Measurements from ENCODE around the gene CCDC71L. TPM values are rescaled to one million over a fixed set of nuclear protein-coding genes. Genes with fewer than 3 reads are reported as not detected.

Gene CCDC71L
- total RNA-seq, 1 experiment from 2014 or later = 21.1 TPM

DNA sequence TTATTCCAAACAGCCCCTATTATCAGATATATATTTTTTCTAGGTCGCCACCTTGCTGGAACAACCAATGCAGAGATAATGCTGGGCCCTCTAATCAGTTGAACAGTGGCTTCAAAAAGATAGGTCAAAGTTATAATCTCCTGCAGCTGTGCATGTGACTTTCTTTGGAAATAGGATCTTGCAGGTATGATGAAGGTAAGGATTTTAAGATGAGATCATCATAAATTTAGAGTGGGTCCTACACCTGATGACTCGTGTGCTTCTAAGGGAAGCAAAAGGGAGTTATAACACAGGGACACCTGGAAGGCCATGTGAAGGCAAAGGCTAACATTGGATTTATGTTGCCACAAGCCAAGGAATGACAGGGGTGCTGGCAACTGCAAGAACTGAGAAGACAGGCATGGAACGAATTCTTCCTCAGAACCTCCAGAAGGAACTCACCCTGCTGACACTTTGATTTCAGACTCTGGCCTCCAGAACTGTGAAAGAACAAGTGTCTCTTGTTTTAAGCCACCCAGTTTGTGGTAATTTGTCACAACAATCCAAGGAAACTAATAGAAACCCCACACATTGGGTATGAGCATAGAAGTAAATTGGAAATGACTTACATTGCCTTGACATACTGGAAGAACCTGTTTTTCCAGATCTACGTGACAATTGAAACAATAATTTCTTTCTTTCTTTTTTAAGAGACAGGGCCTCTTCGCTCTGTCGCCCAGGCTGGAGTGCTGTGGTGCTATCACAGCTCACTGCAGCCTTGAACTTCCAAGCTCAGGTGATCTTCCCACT, 34.4 kb downstream of the CCDC71L start:
- ChIA-PET POLR2A (no interaction called here), CTCF (no interaction called here), RAD21 (ENCODE audit: low non-redundant PET in 1 of 2, low total read pairs in 2 of 2, uncharacterized antibody in 2 of 2, unreplicated experiment in 2 of 2) (no interaction called here)
- peak; percentile 62 for DNase-seq (ENCODE audit: low read depth, low spot score)
- no TSS peak for BruUV-seq (replicated peaks)
- Histone ChIP-seq H3K9me2 (ENCODE audit: insufficient read depth) (no peaks in the 10 kb centered on the region), H3K9me3 (ENCODE audit: control insufficient read depth in 1 of 2, insufficient read depth in 1 of 2, low read depth in 1 of 2, low read length in 2 of 2) (no peaks in the 10 kb centered on the region), H3K79me2 (ENCODE audit: insufficient read depth, low read length) (no peaks in the 10 kb centered on the region), H4K20me1 (ENCODE audit: insufficient read depth) (no peaks in the 10 kb centered on the region), H3K4me1 (ENCODE audit: control insufficient read depth in 1 of 2, insufficient read depth in 2 of 2, low read length in 2 of 2) (peaks cover 20 to 31% of the 10 kb centered on the region in 2 experiments), H3K27me3 (ENCODE audit: insufficient read depth, low read length) (no peaks in the 10 kb centered on the region), H3K9ac (ENCODE audit: low read length) (no peak overlapping the region; the same call in 1 of the 2 replicates), H3K4me3 (replicated peaks in 1 of 2; ENCODE audit: low read depth in 1 of 2, low read length in 2 of 2) (peak overlapping the region in 1 of 2 experiments; percentile 33; a peak in 2 of 4 replicates), H3K27ac (ENCODE audit: low read depth, low read length) (no peak overlapping the region), H3K36me3 (ENCODE audit: control insufficient read depth in 1 of 2, insufficient read depth in 2 of 2, low read length in 2 of 2) (no peaks in the 10 kb centered on the region), H3K4me2 (ENCODE audit: low read length) (peak overlapping the region; percentile 67), H2AFZ (ENCODE audit: low read depth, low read length, poor library complexity, severe bottlenecking) (no peak overlapping the region)
- ATAC-seq = peak; percentile 65
- TF ChIP-seq, protein P1, sequence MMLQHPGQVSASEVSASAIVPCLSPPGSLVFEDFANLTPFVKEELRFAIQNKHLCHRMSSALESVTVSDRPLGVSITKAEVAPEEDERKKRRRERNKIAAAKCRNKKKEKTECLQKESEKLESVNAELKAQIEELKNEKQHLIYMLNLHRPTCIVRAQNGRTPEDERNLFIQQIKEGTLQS (IDR thresholded peaks at IDR 0.05) = no peak
- TF ChIP-seq RAD21 (IDR thresholded peaks at IDR 0.05; ENCODE audit: low read depth) (peak; percentile 9; the same call in 1 of the 2 replicates), POLR2AphosphoS5 (IDR thresholded peaks at IDR 0.05; ENCODE audit: low read depth, low read length) (peak; percentile 41; the same call in 1 of the 2 replicates), EGR1 (IDR thresholded peaks at IDR 0.05; ENCODE audit: low read depth) (no peak), SP1 (IDR thresholded peaks at IDR 0.05; ENCODE audit: low read depth) (peak; percentile 85), SIN3A (IDR thresholded peaks at IDR 0.05; ENCODE audit: low read depth) (peak; percentile 74), CEBPB (IDR thresholded peaks at IDR 0.05; ENCODE audit: low read depth) (peak; percentile 53), SRF (IDR thresholded peaks at IDR 0.05; ENCODE audit: low read depth) (peak; percentile 31; the same call in 1 of the 2 replicates), FOSL1 (IDR thresholded peaks at IDR 0.05; ENCODE audit: low read depth) (0 out of 2 replicates have a peak, but pooled peaks have one; percentile 26), CBX3 (IDR thresholded peaks at IDR 0.05; ENCODE audit: low read depth) (peak; percentile 72), JUND (IDR thresholded peaks at IDR 0.05) (peak; percentile 45)
- TF ChIP-seq, protein P2, sequence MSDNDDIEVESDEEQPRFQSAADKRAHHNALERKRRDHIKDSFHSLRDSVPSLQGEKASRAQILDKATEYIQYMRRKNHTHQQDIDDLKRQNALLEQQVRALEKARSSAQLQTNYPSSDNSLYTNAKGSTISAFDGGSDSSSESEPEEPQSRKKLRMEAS (IDR thresholded peaks at IDR 0.05) = peak; percentile 70
- TF ChIP-seq, protein P3, sequence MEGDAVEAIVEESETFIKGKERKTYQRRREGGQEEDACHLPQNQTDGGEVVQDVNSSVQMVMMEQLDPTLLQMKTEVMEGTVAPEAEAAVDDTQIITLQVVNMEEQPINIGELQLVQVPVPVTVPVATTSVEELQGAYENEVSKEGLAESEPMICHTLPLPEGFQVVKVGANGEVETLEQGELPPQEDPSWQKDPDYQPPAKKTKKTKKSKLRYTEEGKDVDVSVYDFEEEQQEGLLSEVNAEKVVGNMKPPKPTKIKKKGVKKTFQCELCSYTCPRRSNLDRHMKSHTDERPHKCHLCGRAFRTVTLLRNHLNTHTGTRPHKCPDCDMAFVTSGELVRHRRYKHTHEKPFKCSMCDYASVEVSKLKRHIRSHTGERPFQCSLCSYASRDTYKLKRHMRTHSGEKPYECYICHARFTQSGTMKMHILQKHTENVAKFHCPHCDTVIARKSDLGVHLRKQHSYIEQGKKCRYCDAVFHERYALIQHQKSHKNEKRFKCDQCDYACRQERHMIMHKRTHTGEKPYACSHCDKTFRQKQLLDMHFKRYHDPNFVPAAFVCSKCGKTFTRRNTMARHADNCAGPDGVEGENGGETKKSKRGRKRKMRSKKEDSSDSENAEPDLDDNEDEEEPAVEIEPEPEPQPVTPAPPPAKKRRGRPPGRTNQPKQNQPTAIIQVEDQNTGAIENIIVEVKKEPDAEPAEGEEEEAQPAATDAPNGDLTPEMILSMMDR (IDR thresholded peaks at IDR 0.05 in 2 of 3, conservative IDR thresholded peaks at IDR 0.05 in 1 of 3; ENCODE audit: borderline replicate concordance in 1 of 3, insufficient read depth in 1 of 3, low read depth in 2 of 3, low read length in 2 of 3) = no peak
- intact Hi-C loops (cut with micrococcal nuclease) = no loop called here

Measured in HCT116 (cell line).